Kidney epithelial cell (primary cell): Measurements from ENCODE around the gene ISY1. TPM values are rescaled to one million over a fixed set of nuclear protein-coding genes. Genes with fewer than 3 reads are reported as not detected.

Source experiments
- DNase-seq: peaks from one replicate; pipeline ENCODE4 v3.0.0-alpha.2; 2010; ENCODE audit warnings: low read depth
- H3K27me3 ChIP-seq: 2 replicates; pipeline ENCODE4 v1.6.0; 2011; ENCODE audit warnings: low read length; ENCODE audit not compliant: control insufficient read depth, insufficient read depth
- H3K36me3 ChIP-seq: 2 replicates; pipeline ENCODE4 v1.5.1; 2011; ENCODE audit warnings: low read length; ENCODE audit not compliant: control insufficient read depth, insufficient read depth
- H3K4me3 ChIP-seq: 2 replicates; pipeline ENCODE4 v1.5.1; 2011; ENCODE audit warnings: low read depth, mild to moderate bottlenecking, control low read depth, low read length
- CTCF ChIP-seq: IDR thresholded peaks from 2 replicates; pipeline ENCODE4 v1.5.1; 2011; ENCODE audit warnings: mild to moderate bottlenecking, moderate library complexity, low read length, control low read depth, inconsistent platforms; ENCODE audit not compliant: insufficient read depth, poor library complexity, severe bottlenecking
- total RNA-seq: library from RNA; depleted of rRNA; stranded (reverse); fragments of >200 nt; gene quantifications from 2 replicates; pipeline ENCODE4 v1.2.3, GENCODE V29; 2015

Gene ISY1
- total RNA-seq, 1 donor from 2014 or later = 27.7 TPM

GRCh38 chr3:129123314-129124060 is 37.4 kb downstream of the ISY1 start:
- no peaks in the 10 kb centered on the region for H3K36me3 ChIP-seq
- DNase-seq = no peak
- no peaks in the 10 kb centered on the region for H3K27me3 ChIP-seq
- TF ChIP-seq CTCF = no peak
- no peak overlapping the region for H3K4me3 ChIP-seq

- no peak for DNase-seq
- H3K27me3 ChIP-seq = no peaks in the 10 kb centered on the region
- peak overlapping the region; percentile 51 for H3K4me3 ChIP-seq
- no peaks in the 10 kb centered on the region for H3K36me3 ChIP-seq
- no peak for TF ChIP-seq CTCF
Observed at GRCh38 chr3:129122412-129123011, 38.4 kb downstream of the ISY1 start.

GRCh38 chr3:129121792-129122411 is 39.0 kb downstream of the ISY1 start, which contains the start of gene RAB43:
TSS of gene RAB43 (minus strand) at chr3:129121804. CDS start at chr3:129121489, 315 bp downstream.
- no peak for TF ChIP-seq CTCF
- peak; percentile 47 for DNase-seq
- no peaks in the 10 kb centered on the region for H3K36me3 ChIP-seq
- peak within 1 kb of the TSS; percentile 51 for H3K4me3 ChIP-seq
- H3K27me3 ChIP-seq = no peaks in the 10 kb centered on the region

- H3K36me3 ChIP-seq = no peaks in the 10 kb centered on the region
- peak overlapping the region; percentile 51 for H3K4me3 ChIP-seq
- H3K27me3 ChIP-seq = no peaks in the 10 kb centered on the region
- TF ChIP-seq CTCF = no peak
- DNase-seq = no peak
Observed at GRCh38 chr3:129121016-129121791, 39.7 kb downstream of the ISY1 start.

- H3K27me3 ChIP-seq = no peaks in the 10 kb centered on the region
- TF ChIP-seq CTCF = peak; percentile 20
Observed at GRCh38 chr3:129120254-129121004, 40.4 kb downstream of the ISY1 start.

More at GRCh38 chr3:129120254-129121004, 40.4 kb downstream of the ISY1 start:
- Histone ChIP-seq H3K36me3 (no peaks in the 10 kb centered on the region), H3K4me3 (peak overlapping the region; percentile 51)
- peak; percentile 69 for DNase-seq
